Large intestine (tissue), 3 donors: ENCODE data around the gene SLC27A1. TPM values are rescaled to one million over a fixed set of nuclear protein-coding genes. Genes with fewer than 3 reads are reported as not detected.
"Not testable (repeated sequence)": the region's sequence is repeated elsewhere in the genome, so short reads cannot be mapped to it uniquely, and the experiment has no call there.

Experiments
- DNase-seq, 2 donors: peaks; one replicate each; pipeline versions ENCODE4 v3.0.0 to v3.0.0-alpha.2; 2013
- H3K27ac ChIP-seq: one replicate; pipeline ENCODE4 v1.5.1; 2013; ENCODE audit warnings: low read length
- H3K27me3 ChIP-seq: 2 replicates; pipeline ENCODE4 v1.6.1; 2013; ENCODE audit warnings: low read length; ENCODE audit not compliant: control insufficient read depth, insufficient read depth
- H3K36me3 ChIP-seq: 2 replicates; pipeline ENCODE4 v1.6.1; 2013; ENCODE audit warnings: low read length; ENCODE audit not compliant: control insufficient read depth, insufficient read depth
- H3K4me1 ChIP-seq: one replicate; pipeline ENCODE4 v1.6.1; 2013; ENCODE audit warnings: low read length; ENCODE audit not compliant: control insufficient read depth, insufficient read depth
- H3K4me3 ChIP-seq: one replicate; pipeline ENCODE4 v1.5.1; 2013; ENCODE audit warnings: low read length
- H3K9me3 ChIP-seq: one replicate; pipeline ENCODE4 v1.6.1; 2013; ENCODE audit warnings: mild to moderate bottlenecking, low read depth, low read length, moderate library complexity; ENCODE audit not compliant: control insufficient read depth
- WGBS: methylation state at CpG from one replicate; pipeline ENCODE4 v1.1.5; 2013; ENCODE audit warnings: low lambda C conversion rate; ENCODE audit not compliant: insufficient coverage; 5-methylcytosine and 5-hydroxymethylcytosine counted together
- polyA plus RNA-seq: library from polyadenylated mRNA; unstranded; fragments of 120-200 nt; gene quantifications from one replicate; pipeline ENCODE4 v1.2.1, GENCODE V29; 2013

The SLC27A1 gene
- polyA plus RNA-seq, 1 donor = 7.8 TPM

DNA sequence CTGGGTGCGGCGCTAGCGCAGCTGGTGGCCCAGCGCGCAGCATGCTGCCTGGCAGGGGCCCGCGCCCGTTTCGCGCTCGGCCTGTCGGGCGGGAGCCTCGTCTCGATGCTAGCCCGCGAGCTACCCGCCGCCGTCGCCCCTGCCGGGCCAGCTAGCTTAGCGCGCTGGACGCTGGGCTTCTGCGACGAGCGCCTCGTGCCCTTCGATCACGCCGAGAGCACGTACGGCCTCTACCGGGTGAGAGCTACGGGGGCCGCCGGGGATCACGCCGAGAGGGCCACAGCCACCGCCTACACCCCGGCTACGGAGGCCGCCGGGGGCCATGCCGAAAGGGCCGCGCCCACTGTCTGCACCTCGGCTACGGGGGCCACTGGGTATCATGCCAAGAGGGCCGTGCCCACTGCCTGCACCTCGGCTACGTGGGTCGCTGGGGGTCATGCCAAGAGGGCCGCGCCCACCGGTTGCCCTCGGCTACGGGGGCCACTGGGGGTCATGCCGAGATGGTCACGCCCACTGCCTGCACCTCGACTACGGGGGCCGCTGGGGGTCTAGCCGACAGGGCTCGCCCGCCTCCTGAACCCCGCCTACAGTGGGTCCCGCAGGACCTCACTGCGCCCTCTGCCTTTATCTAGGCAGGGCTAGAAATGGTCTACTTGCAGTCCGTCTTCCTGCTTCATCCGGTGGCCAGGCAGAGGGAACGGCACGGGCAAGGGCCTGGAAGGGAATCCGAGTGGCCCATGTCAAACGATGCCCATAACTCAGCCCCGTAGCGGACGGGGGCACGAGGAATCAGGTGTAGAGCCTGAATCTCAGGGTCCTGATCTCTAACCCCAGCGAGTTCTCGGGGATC, 41.6 kb downstream of the SLC27A1 start:
- H3K4me1 ChIP-seq = peaks cover 13% of the 10 kb centered on the region
- H3K4me3 ChIP-seq = peak overlapping the region; percentile 93
- H3K36me3 ChIP-seq = peaks cover 7% of the 10 kb centered on the region
- WGBS = no CpG with 5 or more reads among the region's 82 CpGs
- H3K9me3 ChIP-seq = peaks cover 2% of the 10 kb centered on the region
- no peaks in the 10 kb centered on the region for H3K27me3 ChIP-seq
- DNase-seq = peak; percentile 89 to 97
- peak overlapping the region; percentile 98 for H3K27ac ChIP-seq

DNA sequence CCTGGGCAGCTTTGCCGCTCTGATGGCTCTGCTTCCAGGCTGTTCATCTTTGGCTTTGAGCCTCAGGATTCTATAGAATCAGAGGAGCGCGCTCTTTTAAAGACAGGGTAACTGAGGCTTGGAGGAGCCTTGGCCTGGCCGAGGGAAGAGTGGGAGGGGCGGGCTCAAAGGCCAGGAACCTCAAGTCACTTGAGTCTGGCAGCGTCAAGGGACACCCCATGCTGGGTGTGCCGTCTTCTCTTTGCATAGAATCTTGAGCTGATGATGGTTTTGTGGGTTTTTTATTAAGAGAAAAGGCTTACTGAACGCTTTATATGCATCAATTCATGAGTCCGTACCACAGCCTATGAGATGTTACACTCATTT, 42.2 kb downstream of the SLC27A1 start:
- H3K27ac ChIP-seq = peak overlapping the region; percentile 98
- DNase-seq = no peak
- WGBS = no CpG with 5 or more reads among the region's 9 CpGs
- peak overlapping the region; percentile 93 for H3K4me3 ChIP-seq
- peaks cover 13% of the 10 kb centered on the region for H3K4me1 ChIP-seq
- H3K27me3 ChIP-seq = no peaks in the 10 kb centered on the region
- peaks cover 7% of the 10 kb centered on the region for H3K9me3 ChIP-seq
- peaks cover 13% of the 10 kb centered on the region for H3K36me3 ChIP-seq

DNA sequence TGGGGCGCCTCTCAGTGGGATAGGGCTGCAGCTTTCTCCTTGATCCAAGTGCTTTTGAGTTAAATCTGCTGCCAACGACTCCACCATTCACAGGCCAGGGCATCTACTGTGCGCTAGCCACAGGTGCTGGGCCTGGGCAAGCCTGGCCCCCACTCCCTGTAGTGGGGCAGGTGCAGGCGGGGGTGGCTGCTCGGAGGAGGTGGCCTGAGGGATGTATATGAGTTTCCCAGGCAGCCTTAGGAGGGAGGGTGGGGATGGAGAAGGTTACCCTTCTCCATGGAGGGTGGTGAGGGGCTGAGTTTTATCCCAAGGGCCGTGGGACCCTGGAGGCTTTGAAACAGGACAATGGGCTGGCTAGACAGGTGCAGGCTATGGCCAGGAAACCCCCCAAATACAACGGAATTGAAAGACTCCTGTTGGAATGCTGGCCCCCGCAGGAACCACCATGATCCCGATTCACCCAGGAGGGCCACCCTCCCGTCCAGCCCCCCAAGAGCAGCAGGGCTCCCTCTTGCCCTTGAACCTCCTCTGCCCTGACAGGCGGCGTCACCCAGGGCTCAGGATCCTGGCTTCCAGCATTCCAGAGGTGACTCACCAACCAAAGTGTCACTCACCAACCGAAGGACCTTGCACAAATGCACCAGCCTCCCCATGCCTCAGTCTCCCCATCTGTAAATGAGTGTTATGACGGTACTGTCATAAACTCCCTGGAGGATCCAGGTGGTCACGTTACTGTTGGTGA, 45.3 kb downstream of the SLC27A1 start:
- H3K27me3 ChIP-seq = no peaks in the 10 kb centered on the region
- H3K4me3 ChIP-seq = no peak overlapping the region
- no CpG with 5 or more reads among the region's 15 CpGs for WGBS
- H3K27ac ChIP-seq = no peak overlapping the region
- no peak for DNase-seq
- peaks cover 15% of the 10 kb centered on the region for H3K9me3 ChIP-seq
- peaks cover 24% of the 10 kb centered on the region for H3K36me3 ChIP-seq
- H3K4me1 ChIP-seq = peaks cover 7% of the 10 kb centered on the region

DNA sequence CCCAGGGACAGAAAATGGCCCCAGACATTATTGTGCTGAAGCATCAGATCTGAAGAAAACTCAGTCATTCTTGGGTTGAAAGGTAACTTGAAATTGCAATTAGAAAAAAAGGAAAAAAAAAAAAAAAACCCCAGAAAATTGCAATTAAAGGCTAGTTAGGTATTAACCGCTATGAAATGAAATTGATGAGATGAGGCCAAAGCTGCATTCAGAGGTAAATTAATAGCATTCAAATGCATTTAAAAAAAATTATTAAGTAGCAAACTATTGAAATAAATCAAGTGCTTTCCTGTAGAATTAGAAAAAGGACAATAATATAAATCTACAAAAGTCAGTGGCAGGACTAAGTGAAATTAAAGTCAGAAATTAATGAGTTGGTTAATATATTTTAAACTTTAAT, 47.6 kb downstream of the SLC27A1 start:
- peaks cover 30% of the 10 kb centered on the region for H3K36me3 ChIP-seq
- WGBS = 100% methylated on average over 1 of the region's 1 CpG
- DNase-seq = no peak
- H3K27me3 ChIP-seq = no peaks in the 10 kb centered on the region
- H3K4me3 ChIP-seq = no peak overlapping the region
- peaks cover 15% of the 10 kb centered on the region for H3K9me3 ChIP-seq
- H3K27ac ChIP-seq = no peak overlapping the region
- H3K4me1 ChIP-seq = peaks cover under 1% of the 10 kb centered on the region

DNA sequence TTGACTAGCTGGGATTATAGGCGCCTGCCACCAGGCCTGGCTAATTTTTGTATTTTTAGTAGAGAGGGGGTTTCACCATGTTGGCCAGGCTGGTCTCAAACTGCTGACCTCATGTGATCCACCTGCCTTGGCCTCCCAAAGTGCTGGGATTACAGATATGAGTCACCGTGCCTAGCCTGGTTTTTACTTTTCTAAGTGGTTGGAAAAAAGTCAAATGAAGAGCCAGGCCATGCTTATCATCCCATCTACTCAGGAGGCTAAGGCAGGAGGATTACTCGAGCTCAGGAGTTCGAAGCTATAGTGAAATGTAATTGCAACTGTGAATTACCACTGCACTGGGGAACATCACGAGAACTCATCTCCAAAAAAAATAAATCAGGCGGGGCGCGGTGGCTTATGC, 48.3 kb downstream of the SLC27A1 start:
- Histone ChIP-seq H3K36me3 (peaks cover 30% of the 10 kb centered on the region), H3K9me3 (peaks cover 15% of the 10 kb centered on the region)
- not testable (repeated sequence) for H3K4me3 ChIP-seq, H3K27ac ChIP-seq, H3K4me1 ChIP-seq, DNase-seq, H3K27me3 ChIP-seq
- no CpG with 5 or more reads among the region's 8 CpGs for WGBS

DNA sequence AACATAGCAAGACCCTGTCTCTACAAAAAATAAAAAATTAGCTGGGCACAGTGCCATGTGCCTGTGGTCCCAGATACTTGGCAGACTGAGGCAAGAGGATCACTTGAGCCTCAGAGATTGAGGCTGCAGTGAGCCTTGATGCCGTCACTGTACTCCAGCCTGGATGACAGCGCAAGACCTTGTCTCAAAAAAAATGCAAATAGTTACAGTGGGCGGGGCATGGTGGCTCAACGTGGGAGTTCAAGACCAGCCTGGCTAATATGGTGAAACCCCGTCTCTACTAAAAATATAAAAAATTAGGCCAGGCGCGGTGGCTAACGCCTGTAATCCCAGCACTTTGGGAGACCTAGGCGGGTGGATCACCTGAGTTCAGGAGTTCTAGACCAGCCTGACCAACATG, 49.6 kb downstream of the SLC27A1 start:
- Histone ChIP-seq H3K27me3 (no peaks in the 10 kb centered on the region), H3K9me3 (peaks cover 15% of the 10 kb centered on the region), H3K4me1 (no peaks in the 10 kb centered on the region), H3K36me3 (peaks cover 30% of the 10 kb centered on the region), H3K4me3 (no peak overlapping the region), H3K27ac (no peak overlapping the region)
- no peak for DNase-seq
- no CpG with 5 or more reads among the region's 9 CpGs for WGBS

DNA sequence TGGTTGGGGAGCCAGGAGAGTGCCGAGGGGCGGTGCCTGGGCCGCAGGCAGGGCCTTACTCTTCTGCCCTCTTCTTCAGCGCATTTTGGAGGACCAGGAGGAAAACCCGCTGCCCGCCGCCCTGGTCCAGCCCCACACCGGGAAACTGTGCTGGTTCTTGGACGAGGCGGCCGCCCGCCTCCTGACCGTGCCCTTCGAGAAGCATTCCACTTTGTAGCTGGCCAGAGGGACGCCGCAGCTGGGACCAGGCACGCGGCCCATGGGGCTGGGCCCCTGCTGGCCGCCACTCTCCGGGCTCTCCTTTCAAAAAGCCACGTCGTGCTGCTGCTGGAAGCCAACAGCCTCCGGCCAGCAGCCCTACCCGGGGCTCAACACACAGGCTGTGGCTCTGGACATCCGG, 50.5 kb downstream of the SLC27A1 start:
- Histone ChIP-seq H3K27ac (no peak overlapping the region), H3K4me3 (no peak overlapping the region), H3K27me3 (no peaks in the 10 kb centered on the region), H3K9me3 (peaks cover 15% of the 10 kb centered on the region), H3K4me1 (no peaks in the 10 kb centered on the region), H3K36me3 (peaks cover 27% of the 10 kb centered on the region)
- DNase-seq = no peak
- no CpG with 5 or more reads among the region's 25 CpGs for WGBS

DNA sequence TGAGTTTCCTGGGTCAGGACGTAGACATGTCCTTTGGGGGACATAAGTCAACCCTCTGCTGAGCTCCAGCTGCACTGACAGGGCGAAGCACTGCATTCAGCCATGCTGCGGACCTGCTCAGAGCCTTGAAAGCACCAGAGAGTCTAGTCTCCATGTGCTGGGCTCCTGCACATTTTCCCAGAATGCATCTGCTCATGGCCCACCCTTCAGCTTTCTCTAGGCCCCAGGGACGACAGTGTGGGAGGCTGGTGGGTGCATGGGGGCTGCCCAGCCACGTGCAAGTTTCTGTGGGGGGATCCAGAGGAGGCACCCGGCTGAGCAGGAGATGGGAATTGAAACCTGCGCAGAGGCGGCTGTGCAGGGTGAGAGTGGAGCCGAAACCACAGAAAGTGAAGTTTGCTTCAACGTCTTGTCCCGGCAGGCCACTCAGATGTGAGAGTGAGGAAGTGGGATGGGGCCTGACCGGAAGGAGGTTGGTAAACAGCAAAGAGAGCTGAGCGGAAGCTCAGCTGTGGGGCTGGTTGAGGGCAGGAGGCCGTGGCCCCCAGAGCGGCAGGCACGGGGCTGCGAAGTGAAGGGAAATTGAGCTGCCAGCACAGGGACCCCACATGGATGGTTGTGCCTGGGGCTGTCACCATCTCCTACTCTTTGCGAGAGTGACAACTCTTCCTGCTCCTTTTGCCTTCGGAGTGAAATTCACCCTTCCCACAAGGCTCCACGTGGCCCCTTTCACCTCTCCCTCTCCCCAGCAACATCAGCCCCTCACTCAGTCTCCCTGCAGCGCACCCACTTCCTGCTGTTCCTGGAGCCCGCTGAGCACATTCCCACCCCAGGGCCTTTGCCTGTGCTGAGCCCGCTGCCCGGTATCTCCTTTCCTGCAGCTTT, 52.9 kb downstream of the SLC27A1 start:
- WGBS = no CpG with 5 or more reads among the region's 24 CpGs
- Histone ChIP-seq H3K27me3 (no peaks in the 10 kb centered on the region), H3K36me3 (peaks cover 13% of the 10 kb centered on the region), H3K4me3 (no peak overlapping the region), H3K27ac (no peak overlapping the region), H3K4me1 (no peaks in the 10 kb centered on the region), H3K9me3 (peaks cover 2% of the 10 kb centered on the region)
- DNase-seq = peak in 1 of 2 donors; percentile 37

DNA sequence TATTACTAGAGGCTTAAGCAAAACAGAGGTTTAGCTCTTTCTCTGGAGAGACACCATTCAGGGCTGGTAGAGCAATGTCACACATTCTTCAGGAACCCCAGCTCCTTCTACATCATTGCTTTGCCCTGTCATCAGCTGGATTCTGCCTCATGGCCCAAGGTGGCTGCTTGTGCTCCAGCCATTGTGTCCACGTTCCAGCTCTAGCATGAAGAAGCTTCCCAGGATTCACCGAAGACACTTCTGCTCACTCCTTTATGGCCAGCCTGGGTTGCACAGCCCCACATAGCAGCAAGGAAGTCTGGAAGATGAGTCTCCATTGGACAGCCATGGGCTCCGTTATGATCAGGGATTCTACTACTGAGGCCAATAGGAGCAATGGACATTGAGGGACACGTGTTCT, 54.3 kb downstream of the SLC27A1 start:
- no peak overlapping the region for H3K27ac ChIP-seq
- peaks cover 11% of the 10 kb centered on the region for H3K36me3 ChIP-seq
- no peaks in the 10 kb centered on the region for H3K27me3 ChIP-seq
- WGBS = no CpG with 5 or more reads among the region's 4 CpGs
- peaks cover 4% of the 10 kb centered on the region for H3K9me3 ChIP-seq
- DNase-seq = no peak
- H3K4me1 ChIP-seq = no peaks in the 10 kb centered on the region
- no peak overlapping the region for H3K4me3 ChIP-seq

DNA sequence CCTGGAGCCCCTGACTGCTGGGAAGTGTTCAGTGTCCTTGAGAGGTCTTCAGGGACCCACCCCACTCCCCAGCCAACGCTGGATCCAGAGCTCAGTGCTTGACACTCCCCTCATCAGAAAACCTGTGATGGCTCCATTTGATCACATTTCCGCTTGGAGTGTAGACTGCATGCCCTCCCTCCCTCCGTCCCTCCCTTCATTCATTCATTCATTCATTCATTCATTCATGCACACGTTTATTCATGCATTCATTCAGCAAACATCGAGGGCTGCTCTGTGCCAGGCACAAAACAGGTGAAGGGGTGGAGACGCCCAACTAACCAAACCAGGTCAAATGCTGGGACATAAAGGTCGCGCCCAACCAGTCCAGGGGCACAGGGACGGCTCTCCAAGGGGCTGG, 54.8 kb downstream of the SLC27A1 start:
- Histone ChIP-seq H3K9me3 (peaks cover 4% of the 10 kb centered on the region), H3K4me1 (no peaks in the 10 kb centered on the region), H3K36me3 (peaks cover 8% of the 10 kb centered on the region), H3K27ac (no peak overlapping the region), H3K4me3 (no peak overlapping the region), H3K27me3 (no peaks in the 10 kb centered on the region)
- WGBS = 100% methylated on average over 2 of the region's 9 CpGs
- DNase-seq = no peak
